Fibroblast of upper back skin (primary cell): ENCODE data around the gene NEDD1.

Source experiments
- DNase-seq: peaks from one replicate; pipeline ENCODE4 v3.0.0-alpha.2; 2013

NEDD1 gene

DNA sequence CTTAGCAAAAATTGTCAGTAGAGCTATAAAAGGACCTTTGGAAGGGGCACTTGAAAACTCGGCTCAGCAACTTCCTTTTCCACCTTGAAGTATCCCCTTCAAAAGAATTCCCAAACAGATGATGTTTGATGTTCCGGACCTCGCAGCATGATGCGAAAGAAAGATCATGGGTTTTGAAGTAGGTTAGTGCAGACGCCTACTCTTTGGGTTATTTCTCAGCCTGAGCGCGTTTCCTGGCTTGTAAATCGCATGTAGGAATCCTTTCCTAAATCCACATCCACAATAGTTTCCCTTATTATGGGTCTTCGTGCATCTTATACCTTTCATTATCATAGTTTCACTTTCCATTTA lies 584 bp upstream of the NEDD1 start:
- no peak for DNase-seq

DNA sequence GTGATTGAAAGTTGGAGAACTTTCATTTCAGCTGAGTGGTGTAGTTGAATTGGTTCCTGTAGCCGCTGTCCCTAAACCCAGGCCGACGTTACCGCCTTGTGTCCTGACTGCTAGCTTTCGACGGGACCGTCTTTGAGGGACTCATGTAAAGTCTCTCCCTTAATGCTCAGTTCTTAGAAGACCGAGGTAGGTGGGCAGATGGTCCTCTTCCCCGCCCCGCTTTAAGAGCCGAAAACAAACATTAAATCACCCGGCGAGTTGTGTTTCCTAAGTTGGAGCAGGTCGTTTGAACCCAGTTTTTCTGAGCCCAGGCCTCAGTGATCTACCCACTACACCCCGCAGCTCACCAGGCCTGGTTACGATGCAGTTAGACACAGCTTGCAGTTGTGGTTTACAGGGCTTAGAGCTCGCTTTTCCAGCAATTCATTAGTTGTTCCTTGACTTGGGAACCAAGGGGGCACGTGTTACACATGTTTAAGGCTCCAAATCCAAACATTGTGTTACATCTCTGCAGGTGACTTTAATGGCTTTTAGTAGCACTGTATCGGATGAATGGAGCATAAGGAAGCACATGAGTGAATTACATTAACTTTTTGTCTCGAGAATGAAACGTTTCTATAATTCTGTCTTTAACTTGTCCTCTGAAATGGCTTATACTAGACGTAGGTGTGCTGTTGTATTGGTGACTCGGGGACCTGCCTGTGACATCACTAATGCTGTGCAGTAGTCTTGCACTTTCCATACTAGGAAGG lies 790 bp downstream of the NEDD1 start:
- DNase-seq: peak; percentile 16

DNA sequence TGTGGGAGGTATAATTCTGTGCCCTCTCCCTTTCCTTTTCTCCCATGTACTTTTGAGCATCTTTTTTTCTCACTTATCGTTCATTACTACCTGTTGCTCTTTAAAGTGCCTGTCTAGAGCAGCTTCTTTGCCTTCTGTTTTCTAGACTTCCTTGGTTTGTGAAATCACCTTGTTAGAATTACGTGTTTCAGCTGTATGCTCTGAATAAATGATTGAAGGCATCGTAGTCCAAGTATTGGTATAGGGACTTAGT lies 1.3 kb downstream of the NEDD1 start:
- DNase-seq: no peak

DNA sequence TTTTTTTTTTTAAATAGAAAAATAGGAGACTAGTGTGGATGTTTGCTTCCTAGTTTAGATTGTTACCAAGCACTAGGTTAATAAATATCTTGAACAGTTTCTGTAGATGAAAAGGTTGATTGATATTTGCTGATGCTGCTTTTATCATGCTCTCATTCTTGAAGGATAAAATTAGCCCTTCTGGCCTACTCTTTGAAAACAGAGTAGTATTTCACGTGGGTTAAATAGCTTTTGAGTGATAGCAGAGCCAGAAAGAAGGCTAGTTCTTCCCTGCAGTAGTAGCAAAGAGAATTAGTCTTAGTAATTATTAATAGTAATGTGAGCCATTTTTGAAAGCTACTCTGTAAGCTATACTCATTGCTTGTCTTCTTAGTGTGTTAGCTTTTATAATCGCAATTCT lies 5.2 kb downstream of the NEDD1 start:
- DNase-seq: no peak

DNA sequence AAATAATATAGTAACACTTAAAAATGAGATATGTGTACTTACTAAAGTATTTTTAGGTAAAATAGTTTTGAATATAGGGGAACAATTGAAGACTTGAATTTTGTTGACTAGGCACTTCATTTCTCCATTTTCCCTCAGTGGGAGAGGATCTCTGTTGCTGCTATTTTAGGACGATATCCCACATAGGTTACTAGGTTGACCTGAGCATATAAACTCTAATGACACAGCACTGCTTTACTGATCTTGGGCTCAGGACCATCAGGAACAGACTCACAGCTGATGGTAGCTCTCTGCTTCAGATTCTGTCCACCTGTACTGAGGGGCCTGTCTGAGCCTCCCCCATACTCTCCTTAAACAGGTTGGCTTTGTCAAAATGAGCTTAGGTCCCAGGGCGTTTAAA lies 5.9 kb downstream of the NEDD1 start:
- no peak for DNase-seq

DNA sequence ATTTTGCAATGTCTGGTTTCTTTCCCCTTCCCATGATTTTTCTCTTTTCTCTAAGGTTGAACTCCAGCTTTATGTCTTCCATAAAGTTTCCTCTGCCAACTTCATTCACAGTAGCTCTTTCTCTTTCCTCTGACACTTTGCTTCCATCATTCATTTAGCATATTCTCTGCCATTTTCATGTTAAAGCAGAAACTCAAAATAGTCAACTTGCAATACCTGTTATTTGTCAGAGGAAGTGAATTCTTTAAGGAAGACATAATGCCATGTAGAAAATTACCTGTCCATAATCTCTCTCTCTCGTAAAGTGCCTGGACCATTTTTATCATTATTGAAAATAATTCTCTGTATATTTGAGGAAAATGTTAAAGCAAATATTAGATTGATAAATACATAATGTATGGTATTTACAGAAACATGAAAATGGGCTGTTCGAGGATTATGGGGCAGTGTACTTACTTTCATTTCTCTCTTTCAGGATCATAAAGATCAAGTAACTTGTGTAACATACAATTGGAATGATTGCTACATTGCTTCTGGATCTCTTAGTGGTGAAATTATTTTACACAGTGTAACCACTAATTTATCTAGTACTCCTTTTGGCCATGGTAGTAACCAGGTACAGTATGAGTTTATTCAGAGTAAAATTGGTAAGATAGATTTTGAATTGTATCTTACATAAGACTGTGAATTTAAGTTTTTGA lies 12.6 kb downstream of the NEDD1 start:
- DNase-seq: no peak

DNA sequence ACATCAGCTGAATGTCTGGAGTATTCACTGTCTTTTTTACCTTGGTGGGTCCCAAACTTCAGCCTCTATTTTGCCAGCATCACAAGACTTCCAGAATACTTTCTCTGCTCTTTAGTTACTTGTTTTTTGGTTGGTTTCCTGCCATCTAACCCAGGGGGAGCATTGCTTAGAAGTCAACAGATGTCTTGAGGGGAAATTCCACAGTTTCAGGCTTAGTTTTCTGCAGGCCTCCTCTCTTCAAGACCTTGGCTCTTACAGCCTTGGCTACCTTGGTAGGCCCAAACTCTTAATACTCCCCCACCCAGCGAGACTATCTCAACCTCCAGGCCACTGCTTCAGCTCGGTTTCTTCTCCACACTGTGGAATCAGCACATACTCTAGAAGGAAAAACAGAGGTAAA lies 41.7 kb downstream of the NEDD1 start:
- no peak for DNase-seq

DNA sequence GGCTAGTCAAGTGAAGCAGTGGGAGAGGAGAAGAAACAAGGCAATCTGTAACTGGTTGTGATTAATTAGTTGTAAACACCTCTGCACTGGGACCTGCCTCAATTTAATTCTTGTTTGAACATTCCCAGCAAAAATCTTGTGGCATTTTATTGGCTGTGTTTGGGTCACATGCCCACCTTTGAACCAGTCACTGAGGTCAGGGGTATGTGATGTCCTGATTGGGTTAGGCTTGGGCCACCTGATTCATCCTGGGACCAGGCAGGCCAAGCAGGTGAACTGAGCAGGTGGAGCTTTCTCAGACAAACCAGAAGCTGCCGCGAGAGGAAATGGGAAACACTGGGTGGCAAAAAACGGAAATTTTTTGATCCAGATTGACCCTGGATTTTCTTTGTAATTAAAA lies 72.5 kb downstream of the NEDD1 start:
- DNase-seq: no peak

DNA sequence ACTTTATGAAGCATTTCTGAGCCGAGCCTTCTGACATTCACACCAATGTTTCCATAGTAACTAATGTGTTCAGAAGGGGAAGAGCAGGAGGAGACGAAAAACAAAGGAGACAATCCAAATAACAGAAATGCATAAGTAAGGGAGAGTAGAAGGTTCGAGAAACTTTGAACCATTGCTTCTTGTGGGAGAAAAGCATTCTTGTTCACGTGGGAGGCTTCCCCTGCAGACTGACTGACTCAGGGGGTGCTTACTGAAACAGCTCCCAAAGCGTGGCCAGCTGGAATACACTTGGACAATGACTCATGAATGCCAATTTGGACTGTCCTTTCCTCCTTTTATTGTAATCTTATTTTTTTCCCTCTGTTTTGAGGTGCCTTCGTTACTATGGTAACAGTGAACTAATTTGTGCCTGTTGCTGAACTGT lies 73.9 kb downstream of the NEDD1 start:
- DNase-seq: peak; percentile 79

DNA sequence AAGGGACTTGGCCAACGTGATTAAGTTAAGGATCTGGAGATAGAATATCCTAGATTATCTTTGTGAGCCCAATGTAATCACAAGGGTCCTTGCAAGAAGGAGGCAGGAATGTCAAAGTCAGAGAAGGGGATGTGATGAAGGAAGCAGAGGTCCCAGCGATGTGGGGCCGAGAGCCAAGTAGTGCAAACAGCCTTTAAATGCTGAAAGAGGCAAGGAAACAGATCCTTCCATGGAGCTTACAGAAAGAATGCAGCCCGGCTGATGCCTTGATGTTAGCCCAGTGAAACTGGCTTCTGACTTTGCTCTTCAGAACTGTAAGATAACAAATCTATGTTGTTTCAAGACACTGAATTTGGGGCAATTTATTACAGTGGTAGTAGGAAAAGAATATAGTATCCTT lies 74.9 kb downstream of the NEDD1 start:
- no peak for DNase-seq

DNA sequence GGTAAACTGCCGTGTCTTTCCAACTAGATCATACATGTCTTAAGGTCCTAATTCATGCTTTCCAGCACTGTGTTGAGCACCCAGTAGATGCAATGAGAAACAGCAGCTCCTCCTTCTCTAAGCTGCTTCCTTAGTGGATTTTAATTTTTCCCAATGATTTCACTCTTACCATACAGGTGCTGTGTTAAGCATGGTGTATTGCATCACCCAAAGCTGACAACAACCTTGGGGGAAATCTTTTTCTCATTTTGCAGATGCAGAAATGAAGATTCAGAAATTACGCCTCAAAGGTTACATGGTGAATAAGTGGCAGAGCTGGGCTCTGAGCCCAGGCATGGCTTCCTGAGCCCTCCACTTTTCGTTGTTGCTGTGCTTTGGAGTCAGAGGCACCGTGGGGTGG lies 75.6 kb downstream of the NEDD1 start:
- no peak for DNase-seq

DNA sequence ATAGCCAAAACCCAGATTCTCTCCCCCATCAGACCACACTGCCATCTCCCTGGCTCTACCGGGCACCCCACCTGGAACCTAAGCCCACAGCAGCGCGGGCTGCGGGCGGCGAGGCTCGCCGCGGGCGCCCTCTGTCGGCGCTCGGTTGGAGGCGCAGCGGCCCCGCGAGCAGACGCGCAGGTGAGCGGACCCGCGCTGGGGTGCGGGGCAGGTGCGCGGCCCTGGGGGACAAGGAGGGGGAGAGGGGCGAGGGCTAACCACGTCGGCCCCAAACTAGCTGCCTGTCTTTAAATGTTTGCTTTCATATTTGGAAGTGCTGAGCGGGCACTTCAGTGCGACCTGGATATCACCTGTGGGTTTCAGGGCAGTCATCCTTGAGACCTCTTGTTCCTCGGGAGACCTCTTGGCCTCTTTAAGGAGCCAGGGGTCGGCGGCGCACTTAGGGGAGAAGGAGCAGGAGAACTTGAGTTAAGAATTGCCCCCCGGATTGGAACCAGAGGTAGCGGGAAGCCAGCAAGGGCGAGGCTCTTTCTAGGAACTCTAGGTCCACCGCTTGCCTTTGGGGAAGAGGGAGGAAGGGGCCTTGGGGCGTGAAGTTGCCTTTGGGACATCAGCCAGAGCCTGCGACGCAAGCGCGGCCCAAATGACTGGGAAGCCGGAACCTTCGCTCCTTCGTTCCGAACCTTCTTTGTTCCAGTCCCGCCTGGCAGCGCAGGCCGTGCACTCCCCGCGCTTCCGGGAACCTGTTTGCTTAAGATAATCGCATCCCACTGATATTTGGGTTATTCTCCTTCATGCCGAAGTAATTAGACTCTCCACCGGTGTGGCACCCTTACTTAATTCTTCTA lies 78.7 kb downstream of the NEDD1 start:
- no peak for DNase-seq

DNA sequence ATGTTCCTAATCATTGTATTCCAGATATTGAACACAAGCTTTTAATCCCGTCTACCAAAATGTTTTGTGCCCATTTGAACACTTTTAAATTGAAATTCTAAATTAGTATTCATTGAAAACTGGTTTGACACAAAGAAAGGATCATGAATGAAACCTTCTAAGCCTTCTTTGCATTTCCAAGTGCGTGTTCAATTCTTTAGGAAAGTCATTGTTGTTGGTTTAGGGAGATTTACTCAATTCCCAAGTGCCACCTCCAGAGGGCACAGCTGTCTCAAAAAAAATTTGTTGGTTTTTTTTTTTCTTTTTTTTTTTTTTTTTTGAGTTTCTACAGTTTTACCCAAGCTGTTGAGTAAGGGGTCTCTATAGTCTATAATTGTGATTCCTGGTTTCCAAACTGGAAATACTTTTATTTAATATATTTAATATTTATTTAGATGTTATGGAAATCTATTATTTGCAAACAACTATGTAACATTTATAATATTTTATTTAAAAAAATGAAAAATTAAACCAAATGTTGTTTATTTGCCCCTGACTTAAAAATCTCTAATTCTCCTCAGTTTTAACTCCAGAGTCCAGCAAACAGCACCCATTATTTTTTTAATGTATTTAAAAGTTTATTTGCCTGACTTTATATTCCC lies 79.9 kb downstream of the NEDD1 start:
- DNase-seq: peak; percentile 10

DNA sequence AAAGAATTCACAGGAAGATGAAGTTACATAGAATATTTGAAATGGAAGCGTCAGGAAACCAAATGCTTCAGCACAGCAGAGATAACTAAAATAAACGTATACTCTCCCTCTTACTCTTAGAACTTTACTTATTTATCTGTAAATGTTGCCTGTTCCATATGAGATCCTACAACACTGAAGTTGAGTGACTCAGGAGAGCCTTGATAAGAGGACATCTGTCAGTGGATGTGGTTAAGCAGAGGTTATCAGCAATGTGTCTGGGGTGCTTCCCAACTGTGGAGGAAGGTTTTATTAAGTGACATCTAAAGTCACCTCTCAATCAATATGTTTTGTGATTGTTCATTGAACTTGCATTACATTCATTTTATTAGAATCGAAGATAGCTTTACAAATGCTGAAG lies 81.9 kb downstream of the NEDD1 start:
- no peak for DNase-seq

DNA sequence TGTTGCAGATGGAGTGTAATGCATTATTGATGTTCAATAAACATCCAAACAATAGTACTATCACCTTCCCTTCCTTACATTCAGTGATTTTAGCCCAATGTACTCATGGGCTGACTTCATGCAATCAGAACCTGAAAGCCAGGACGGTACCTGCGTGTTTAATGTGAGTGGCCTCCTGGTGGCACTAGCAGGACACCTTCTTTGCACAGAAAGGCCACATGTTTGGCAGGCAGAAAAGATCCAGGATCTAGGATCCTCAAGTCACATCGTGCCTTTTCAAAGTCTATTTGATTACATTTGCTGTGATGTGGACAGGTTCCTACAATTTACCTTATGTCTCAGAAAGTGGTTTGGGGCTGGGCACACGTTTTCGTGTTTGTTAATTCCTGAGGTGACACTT lies 82.9 kb downstream of the NEDD1 start:
- no peak for DNase-seq

DNA sequence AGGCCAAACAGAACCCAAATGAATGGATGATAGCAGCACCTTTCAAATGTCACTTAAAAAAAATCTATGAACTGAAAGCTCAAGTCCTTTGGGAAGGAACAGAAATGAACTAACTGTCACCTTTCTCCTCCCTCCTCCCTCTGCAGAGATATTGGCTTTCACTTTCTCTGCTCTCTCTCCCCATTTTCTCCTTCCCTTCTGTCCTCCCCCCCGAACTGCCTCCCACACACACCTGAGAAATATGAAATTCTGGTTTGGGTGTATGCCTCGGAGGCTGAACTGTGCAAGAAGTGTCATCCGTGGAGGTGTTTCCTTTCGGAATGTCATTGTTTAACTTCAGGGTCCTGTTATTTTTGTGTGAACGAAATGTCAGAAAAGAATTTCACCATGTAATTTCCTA lies 87.8 kb downstream of the NEDD1 start:
- DNase-seq: no peak

DNA sequence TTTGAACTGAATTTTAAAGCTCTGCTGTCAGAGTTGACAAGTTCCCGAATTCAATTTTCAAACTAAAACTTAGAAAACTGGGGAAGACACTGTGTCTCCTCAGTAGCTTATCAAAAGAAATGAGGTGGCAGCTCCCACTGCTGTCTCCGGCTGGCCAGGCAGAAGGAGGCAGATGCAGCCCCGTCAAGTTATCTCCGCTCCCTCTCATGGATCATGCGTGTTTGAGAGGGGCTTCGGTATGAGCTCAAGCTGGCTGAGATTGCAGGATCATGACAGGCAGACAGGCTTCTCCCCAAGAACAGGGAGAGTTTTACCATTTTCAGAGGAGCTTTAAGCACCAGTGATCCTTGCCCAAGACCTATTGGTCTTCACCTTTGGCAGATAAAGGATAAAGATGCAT lies 88.8 kb downstream of the NEDD1 start:
- no peak for DNase-seq

DNA sequence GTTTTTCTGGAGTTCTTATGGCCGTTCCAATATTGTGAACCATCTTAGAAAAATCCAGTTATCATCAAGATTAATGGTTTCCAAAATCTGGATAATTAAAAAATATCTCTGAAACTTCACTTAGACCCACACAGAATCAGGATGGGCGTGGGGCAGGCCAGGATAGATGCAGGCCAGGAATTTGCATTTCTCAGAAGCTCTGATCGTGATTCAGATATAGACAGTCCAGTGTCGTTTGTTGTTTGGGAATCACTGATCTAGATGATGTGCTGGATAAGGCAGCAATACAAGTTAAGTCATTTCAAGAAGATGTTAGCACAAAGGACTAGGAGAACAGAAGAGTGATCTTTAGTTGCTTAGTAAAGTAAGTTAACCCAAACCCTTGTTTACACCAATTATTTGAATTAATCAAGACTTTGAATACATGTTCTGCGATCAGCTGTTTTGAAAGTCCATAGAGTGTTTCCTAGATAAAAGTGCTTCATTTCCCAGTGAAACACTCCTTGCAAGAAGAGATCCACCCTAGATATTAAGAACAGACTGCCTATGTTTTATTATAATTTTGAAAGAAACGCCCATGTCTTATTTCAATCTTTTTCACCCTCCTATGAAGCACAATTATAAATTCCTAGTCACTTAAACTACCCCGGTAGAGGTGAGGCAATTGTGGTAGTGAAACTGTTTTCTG lies 90.9 kb downstream of the NEDD1 start:
- DNase-seq: no peak

DNA sequence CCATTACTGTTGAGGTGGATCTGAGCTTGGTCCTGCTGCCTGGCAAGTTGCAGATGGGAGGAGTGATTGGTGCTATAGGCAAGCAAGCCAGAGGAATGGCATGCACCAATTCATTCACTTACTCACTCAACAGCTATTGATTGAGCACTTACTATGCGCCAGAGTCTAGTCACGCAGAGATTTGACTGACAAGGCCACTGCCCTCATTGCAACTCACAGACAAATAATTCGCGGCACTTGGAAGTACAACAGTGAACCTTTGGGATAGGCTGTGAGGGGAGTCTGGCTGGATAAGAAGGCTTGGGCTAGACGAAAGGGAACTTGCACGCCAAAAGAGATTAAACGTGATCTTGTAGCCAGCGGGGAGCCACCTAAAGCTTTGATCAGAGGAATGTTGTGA lies 96.2 kb downstream of the NEDD1 start:
- no peak for DNase-seq
